GM11168 (cell line): Measurements from ENCODE around the gene ZC3H12C.

Source experiments
- in situ Hi-C: fragments of 300-500 bp; cut with MboI; formaldehyde crosslinking; loops from one replicate; pipeline ENCODE4 v1.12.0; 2022; ENCODE audit warnings: low sequenced_read_pairs; ENCODE audit not compliant: unreplicated experiment

The ZC3H12C gene

GRCh38 chr11:110095554-110095953 is 2.4 kb downstream of the ZC3H12C start:
- in situ Hi-C loops, result no loop called here

GRCh38 chr11:110096496-110096895 is 3.3 kb downstream of the ZC3H12C start:
- in situ Hi-C loops, result no loop called here

- in situ Hi-C loops, result no loop called here
Observed at GRCh38 chr11:110097459-110098012, 4.3 kb downstream of the ZC3H12C start.

- in situ Hi-C loops, result no loop called here
Observed at GRCh38 chr11:110098645-110099044, 5.5 kb downstream of the ZC3H12C start.

- in situ Hi-C loops, result no loop called here
Observed at GRCh38 chr11:110100476-110101240, 7.5 kb downstream of the ZC3H12C start.

GRCh38 chr11:110106713-110107274 is 13.6 kb downstream of the ZC3H12C start:
- in situ Hi-C loops, result no loop called here

- in situ Hi-C loops, result no loop called here
Observed at GRCh38 chr11:110110854-110111253, 17.7 kb downstream of the ZC3H12C start.

- in situ Hi-C loops, result no loop called here
Observed at GRCh38 chr11:110112457-110112856, 19.3 kb downstream of the ZC3H12C start.

GRCh38 chr11:110113505-110113904 is 20.3 kb downstream of the ZC3H12C start:
- in situ Hi-C loops, result no loop called here

GRCh38 chr11:110113973-110114372 is 20.8 kb downstream of the ZC3H12C start:
- in situ Hi-C loops, result no loop called here

GRCh38 chr11:110119317-110119716 is 26.1 kb downstream of the ZC3H12C start:
- in situ Hi-C loops, result loop anchor here (5.0 kb wide), 1 partner anchor 167 kb away; no protein-coding TSS in a partner anchor

GRCh38 chr11:110121204-110121603 is 28.0 kb downstream of the ZC3H12C start:
- in situ Hi-C loops, result no loop called here

- in situ Hi-C loops, result no loop called here
Observed at GRCh38 chr11:110123003-110123402, 29.8 kb downstream of the ZC3H12C start.

GRCh38 chr11:110124605-110125004 is 31.4 kb downstream of the ZC3H12C start:
- in situ Hi-C loops, result no loop called here

- in situ Hi-C loops, result no loop called here
Observed at GRCh38 chr11:110125632-110126031, 32.4 kb downstream of the ZC3H12C start.

GRCh38 chr11:110126936-110127335 is 33.7 kb downstream of the ZC3H12C start:
- in situ Hi-C loops, result no loop called here

GRCh38 chr11:110128161-110128560 is 35.0 kb downstream of the ZC3H12C start:
- in situ Hi-C loops, result no loop called here

GRCh38 chr11:110130642-110131238 is 37.5 kb downstream of the ZC3H12C start:
- in situ Hi-C loops, result no loop called here

GRCh38 chr11:110131386-110132123 is 38.4 kb downstream of the ZC3H12C start:
- in situ Hi-C loops, result no loop called here

GRCh38 chr11:110133160-110133559 is 40.0 kb downstream of the ZC3H12C start:
- in situ Hi-C loops, result no loop called here

GRCh38 chr11:110134110-110134509 is 40.9 kb downstream of the ZC3H12C start:
- in situ Hi-C loops, result no loop called here
